Neural progenitor cell (in vitro differentiated cells): ENCODE data around the gene REEP3. TPM values are rescaled to one million over a fixed set of nuclear protein-coding genes. Genes with fewer than 3 reads are reported as not detected.

Experiments
- DNase-seq: peaks from one replicate; pipeline ENCODE4 v3.0.0-alpha.2; 2016; ENCODE audit warnings: low spot score
- H2AFZ ChIP-seq: fragments of 200-600 bp; sonication (generic); replicated peaks from 2 replicates; pipeline ENCODE4 v1.6.1; 2016; ENCODE audit warnings: antibody characterized with exemption
- H3F3A ChIP-seq: fragments of 200-600 bp; sonication (generic); 2 replicates; pipeline ENCODE4 v1.6.1; 2016; ENCODE audit warnings: antibody characterized with exemption, low read depth
- H3K27ac ChIP-seq: fragments of 200-600 bp; sonication (generic); 2 replicates; pipeline ENCODE4 v1.5.1; 2016; ENCODE audit warnings: mild to moderate bottlenecking
- H3K27me3 ChIP-seq: fragments of 200-600 bp; sonication (generic); 2 replicates; pipeline ENCODE4 v1.6.1; 2016; ENCODE audit warnings: mild to moderate bottlenecking, moderate library complexity
- H3K36me3 ChIP-seq: fragments of 200-600 bp; sonication (generic); 2 replicates; pipeline ENCODE4 v1.5.1; 2016
- H3K4me1 ChIP-seq: fragments of 200-600 bp; sonication (generic); 2 replicates; pipeline ENCODE4 v1.6.1; 2016; ENCODE audit warnings: mixed run types
- H3K4me2 ChIP-seq: fragments of 200-600 bp; sonication (generic); 2 replicates; pipeline ENCODE4 v1.6.1; 2016
- H3K4me3 ChIP-seq: fragments of 200-600 bp; sonication (generic); 2 replicates; pipeline ENCODE4 v1.5.1; 2016
- H3K79me2 ChIP-seq: fragments of 200-600 bp; sonication (generic); 2 replicates; pipeline ENCODE4 v1.6.1; 2016; ENCODE audit warnings: low read depth
- H3K9ac ChIP-seq: fragments of 200-600 bp; sonication (generic); 2 replicates; pipeline ENCODE4 v1.6.1; 2016
- H3K9me3 ChIP-seq: fragments of 200-600 bp; sonication (generic); 2 replicates; pipeline ENCODE4 v1.5.1; 2016; ENCODE audit warnings: low read depth
- H4K20me1 ChIP-seq: fragments of 200-600 bp; sonication (generic); 2 replicates; pipeline ENCODE4 v1.6.1; 2016; ENCODE audit warnings: low read depth
- H3K27ac Mint-ChIP-seq: 3 replicates; pipeline ENCODE4 v1.8.0; 2021; ENCODE audit warnings: mixed read lengths
- H3K27me3 Mint-ChIP-seq: 2 replicates; pipeline ENCODE4 v1.8.0; 2022; ENCODE audit warnings: low read depth, mild to moderate bottlenecking, inconsistent platforms, moderate library complexity, mixed read lengths; ENCODE audit not compliant: insufficient read depth
- H3K36me3 Mint-ChIP-seq: 3 replicates; pipeline ENCODE4 v1.8.0; 2021; ENCODE audit warnings: mixed read lengths
- H3K4me1 Mint-ChIP-seq: 3 replicates; pipeline ENCODE4 v1.8.0; 2021; ENCODE audit warnings: mixed read lengths
- H3K4me3 Mint-ChIP-seq: 3 replicates; pipeline ENCODE4 v1.8.0; 2021; ENCODE audit warnings: mild to moderate bottlenecking, moderate library complexity, mixed read lengths
- H3K9me3 Mint-ChIP-seq: 3 replicates; pipeline ENCODE4 v1.8.0; 2020; ENCODE audit warnings: mixed read lengths
- EZH2 ChIP-seq: fragments of 200-600 bp; sonication (generic); IDR thresholded peaks from 2 replicates; pipeline ENCODE4 v1.6.1; 2017; ENCODE audit warnings: antibody characterized with exemption, mild to moderate bottlenecking, moderate library complexity
- EZH2phosphoT487 ChIP-seq: fragments of 200-600 bp; sonication (generic); IDR thresholded peaks from 2 replicates; pipeline ENCODE4 v1.6.1; 2017; ENCODE audit warnings: antibody characterized with exemption
- total RNA-seq: library from RNA; depleted of rRNA; stranded (reverse); fragments of >200 nt; gene quantifications from 2 replicates; pipeline ENCODE4 v1.2.3, GENCODE V29; 2015; ENCODE audit warnings: low replicate concordance
- TF ChIP-seq, protein P1 (sequence below): fragments of 200-600 bp; sonication (generic); IDR thresholded peaks from 2 replicates; pipeline ENCODE4 v1.5.1; 2017; ENCODE audit warnings: antibody characterized with exemption, mild to moderate bottlenecking

The REEP3 gene
- total RNA-seq, 1 donor from 2014 or later = 42.0 TPM

DNA sequence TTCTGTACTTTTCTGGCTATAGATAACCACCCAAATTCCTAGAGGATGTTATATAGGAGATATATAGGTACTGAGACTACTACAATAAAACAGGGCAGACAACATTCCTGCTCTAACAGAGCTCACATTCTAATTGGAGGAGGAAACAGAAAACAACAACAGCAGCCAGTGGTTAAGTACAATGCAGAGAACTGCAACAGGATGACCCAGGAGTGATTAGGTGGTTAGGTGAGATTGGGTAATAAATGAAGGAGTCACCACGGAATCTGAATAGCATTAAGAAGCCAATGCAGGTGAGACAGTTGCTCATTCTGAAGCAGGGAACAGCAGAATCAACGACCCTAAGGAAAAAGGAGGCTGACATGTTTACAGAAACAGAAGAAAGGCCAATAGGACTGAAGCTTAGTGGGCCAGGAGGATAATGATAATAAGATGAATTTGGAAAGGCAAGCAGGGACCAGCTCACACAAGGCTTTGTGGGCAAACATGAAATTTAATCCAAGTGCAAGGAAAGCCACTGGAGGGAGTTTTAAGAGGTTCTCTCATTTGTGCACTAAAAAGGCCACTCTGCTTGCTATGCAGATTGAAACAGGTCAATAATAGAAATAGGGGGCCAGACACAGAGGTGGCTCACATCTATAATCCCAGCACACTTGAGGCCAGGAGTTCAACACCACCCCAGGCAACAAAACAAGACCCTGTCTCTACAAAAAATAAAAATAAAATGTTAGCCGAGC, 16.9 kb upstream of the REEP3 start:
- peaks cover 46% of the 10 kb centered on the region for H3K36me3 Mint-ChIP-seq
- Histone ChIP-seq H3K4me1 (peaks cover 15% of the 10 kb centered on the region), H3K9ac (no peak overlapping the region), H2AFZ (no peak overlapping the region), H3K27ac (peak overlapping the region; percentile 41), H3K79me2 (peaks cover 100% of the 10 kb centered on the region), H3K4me3 (no peak overlapping the region), H3K36me3 (peaks cover 6% of the 10 kb centered on the region), H3K4me2 (no peak overlapping the region), H3K9me3 (no peaks in the 10 kb centered on the region), H3F3A (peaks cover 12% of the 10 kb centered on the region), H3K27me3 (no peaks in the 10 kb centered on the region), H4K20me1 (peaks cover 40% of the 10 kb centered on the region)
- H3K9me3 Mint-ChIP-seq = peaks cover 25% of the 10 kb centered on the region
- no peak overlapping the region for H3K4me3 Mint-ChIP-seq
- TF ChIP-seq EZH2 (no peak), EZH2phosphoT487 (no peak)
- TF ChIP-seq, protein P1, sequence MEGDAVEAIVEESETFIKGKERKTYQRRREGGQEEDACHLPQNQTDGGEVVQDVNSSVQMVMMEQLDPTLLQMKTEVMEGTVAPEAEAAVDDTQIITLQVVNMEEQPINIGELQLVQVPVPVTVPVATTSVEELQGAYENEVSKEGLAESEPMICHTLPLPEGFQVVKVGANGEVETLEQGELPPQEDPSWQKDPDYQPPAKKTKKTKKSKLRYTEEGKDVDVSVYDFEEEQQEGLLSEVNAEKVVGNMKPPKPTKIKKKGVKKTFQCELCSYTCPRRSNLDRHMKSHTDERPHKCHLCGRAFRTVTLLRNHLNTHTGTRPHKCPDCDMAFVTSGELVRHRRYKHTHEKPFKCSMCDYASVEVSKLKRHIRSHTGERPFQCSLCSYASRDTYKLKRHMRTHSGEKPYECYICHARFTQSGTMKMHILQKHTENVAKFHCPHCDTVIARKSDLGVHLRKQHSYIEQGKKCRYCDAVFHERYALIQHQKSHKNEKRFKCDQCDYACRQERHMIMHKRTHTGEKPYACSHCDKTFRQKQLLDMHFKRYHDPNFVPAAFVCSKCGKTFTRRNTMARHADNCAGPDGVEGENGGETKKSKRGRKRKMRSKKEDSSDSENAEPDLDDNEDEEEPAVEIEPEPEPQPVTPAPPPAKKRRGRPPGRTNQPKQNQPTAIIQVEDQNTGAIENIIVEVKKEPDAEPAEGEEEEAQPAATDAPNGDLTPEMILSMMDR = no peak
- H3K27ac Mint-ChIP-seq = no peak overlapping the region
- H3K4me1 Mint-ChIP-seq = peaks cover 12% of the 10 kb centered on the region
- peaks cover 2% of the 10 kb centered on the region for H3K27me3 Mint-ChIP-seq
- DNase-seq = no peak

DNA sequence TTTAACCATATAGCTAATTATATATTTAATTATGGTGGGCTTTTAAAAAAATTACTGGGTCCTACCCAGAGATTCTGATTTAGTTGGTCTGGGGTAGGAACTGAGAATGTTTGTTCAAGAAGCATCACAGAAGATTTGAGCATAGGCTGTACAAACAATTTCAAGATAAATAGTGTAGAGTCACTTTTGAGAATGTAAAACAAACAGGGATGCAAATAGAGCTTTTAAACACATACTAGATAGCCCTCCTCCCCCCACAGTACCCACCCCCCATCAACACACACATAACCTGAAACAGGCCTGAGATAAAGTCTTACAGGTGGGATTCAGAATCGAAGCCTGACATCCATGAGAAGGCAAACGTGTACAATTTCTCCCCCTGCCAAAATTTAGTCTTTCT, 15.6 kb upstream of the REEP3 start:
- no peak overlapping the region for H3K4me2 ChIP-seq
- H4K20me1 ChIP-seq = peaks cover 40% of the 10 kb centered on the region
- H3K79me2 ChIP-seq = peaks cover 100% of the 10 kb centered on the region
- TF ChIP-seq EZH2 (no peak), EZH2phosphoT487 (no peak)
- TF ChIP-seq, protein P1 = no peak
- no peak overlapping the region for H3K4me3 ChIP-seq
- Mint-ChIP-seq H3K4me1 (peaks cover 12% of the 10 kb centered on the region), H3K4me3 (no peak overlapping the region), H3K27me3 (peaks cover 2% of the 10 kb centered on the region), H3K36me3 (peaks cover 42% of the 10 kb centered on the region), H3K27ac (no peak overlapping the region), H3K9me3 (peaks cover 34% of the 10 kb centered on the region)
- H3F3A ChIP-seq = peaks cover 12% of the 10 kb centered on the region
- no peak overlapping the region for H3K9ac ChIP-seq
- no peak overlapping the region for H2AFZ ChIP-seq
- H3K4me1 ChIP-seq = peaks cover 15% of the 10 kb centered on the region
- no peaks in the 10 kb centered on the region for H3K9me3 ChIP-seq
- H3K27ac ChIP-seq = no peak overlapping the region
- DNase-seq = no peak
- peaks cover 6% of the 10 kb centered on the region for H3K36me3 ChIP-seq
- no peaks in the 10 kb centered on the region for H3K27me3 ChIP-seq

DNA sequence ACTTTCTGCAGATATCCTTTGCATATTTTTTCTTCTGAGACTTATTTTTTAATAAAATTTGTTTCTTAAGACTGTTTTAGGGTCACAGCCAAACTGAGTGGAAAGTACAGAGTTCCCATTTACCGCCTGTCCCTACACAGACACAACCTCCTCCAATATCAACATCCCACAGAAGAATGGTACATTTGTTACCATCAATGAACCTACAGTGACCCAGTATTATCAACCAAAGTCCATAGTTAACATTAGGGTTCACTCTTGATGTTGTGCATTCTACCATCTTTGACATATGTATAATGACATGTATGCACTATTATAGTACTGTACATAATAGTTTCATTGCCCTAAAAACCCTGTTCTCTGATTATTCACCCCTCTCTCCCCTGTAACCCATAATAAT, 14.6 kb upstream of the REEP3 start:
- DNase-seq = no peak
- Mint-ChIP-seq H3K36me3 (peaks cover 42% of the 10 kb centered on the region), H3K27ac (no peak overlapping the region), H3K4me1 (peaks cover 12% of the 10 kb centered on the region), H3K9me3 (peaks cover 35% of the 10 kb centered on the region), H3K4me3 (no peak overlapping the region), H3K27me3 (peaks cover 2% of the 10 kb centered on the region)
- peaks cover 15% of the 10 kb centered on the region for H3K4me1 ChIP-seq
- H3K27me3 ChIP-seq = no peaks in the 10 kb centered on the region
- H3K27ac ChIP-seq = no peak overlapping the region
- H3K36me3 ChIP-seq = peaks cover 6% of the 10 kb centered on the region
- H3K4me3 ChIP-seq = no peak overlapping the region
- peaks cover 40% of the 10 kb centered on the region for H4K20me1 ChIP-seq
- H3K4me2 ChIP-seq = no peak overlapping the region
- no peaks in the 10 kb centered on the region for H3K9me3 ChIP-seq
- H3K9ac ChIP-seq = no peak overlapping the region
- H2AFZ ChIP-seq = no peak overlapping the region
- no peak for TF ChIP-seq EZH2
- TF ChIP-seq EZH2phosphoT487 = no peak
- TF ChIP-seq, protein P1 = no peak
- H3F3A ChIP-seq = peaks cover 12% of the 10 kb centered on the region
- H3K79me2 ChIP-seq = peaks cover 100% of the 10 kb centered on the region
